Kidney epithelial cell (primary cell): Measurements from ENCODE around the gene HYOU1. TPM values are rescaled to one million over a fixed set of nuclear protein-coding genes. Genes with fewer than 3 reads are reported as not detected.

ENCODE experiments used
- DNase-seq: peaks from one replicate; pipeline ENCODE4 v3.0.0-alpha.2; 2010; ENCODE audit warnings: low read depth
- H3K27me3 ChIP-seq: 2 replicates; pipeline ENCODE4 v1.6.0; 2011; ENCODE audit warnings: low read length; ENCODE audit not compliant: control insufficient read depth, insufficient read depth
- H3K36me3 ChIP-seq: 2 replicates; pipeline ENCODE4 v1.5.1; 2011; ENCODE audit warnings: low read length; ENCODE audit not compliant: control insufficient read depth, insufficient read depth
- H3K4me3 ChIP-seq: 2 replicates; pipeline ENCODE4 v1.5.1; 2011; ENCODE audit warnings: low read depth, mild to moderate bottlenecking, control low read depth, low read length
- total RNA-seq: library from RNA; depleted of rRNA; stranded (reverse); fragments of >200 nt; gene quantifications from 2 replicates; pipeline ENCODE4 v1.2.3, GENCODE V29; 2015
- TF ChIP-seq, protein P1 (sequence below): IDR thresholded peaks from 2 replicates; pipeline ENCODE4 v1.5.1; 2011; ENCODE audit warnings: mild to moderate bottlenecking, moderate library complexity, low read length, control low read depth, inconsistent platforms; ENCODE audit not compliant: insufficient read depth, poor library complexity, severe bottlenecking

HYOU1 gene
- total RNA-seq, 1 donor from 2014 or later = 303 TPM

DNA sequence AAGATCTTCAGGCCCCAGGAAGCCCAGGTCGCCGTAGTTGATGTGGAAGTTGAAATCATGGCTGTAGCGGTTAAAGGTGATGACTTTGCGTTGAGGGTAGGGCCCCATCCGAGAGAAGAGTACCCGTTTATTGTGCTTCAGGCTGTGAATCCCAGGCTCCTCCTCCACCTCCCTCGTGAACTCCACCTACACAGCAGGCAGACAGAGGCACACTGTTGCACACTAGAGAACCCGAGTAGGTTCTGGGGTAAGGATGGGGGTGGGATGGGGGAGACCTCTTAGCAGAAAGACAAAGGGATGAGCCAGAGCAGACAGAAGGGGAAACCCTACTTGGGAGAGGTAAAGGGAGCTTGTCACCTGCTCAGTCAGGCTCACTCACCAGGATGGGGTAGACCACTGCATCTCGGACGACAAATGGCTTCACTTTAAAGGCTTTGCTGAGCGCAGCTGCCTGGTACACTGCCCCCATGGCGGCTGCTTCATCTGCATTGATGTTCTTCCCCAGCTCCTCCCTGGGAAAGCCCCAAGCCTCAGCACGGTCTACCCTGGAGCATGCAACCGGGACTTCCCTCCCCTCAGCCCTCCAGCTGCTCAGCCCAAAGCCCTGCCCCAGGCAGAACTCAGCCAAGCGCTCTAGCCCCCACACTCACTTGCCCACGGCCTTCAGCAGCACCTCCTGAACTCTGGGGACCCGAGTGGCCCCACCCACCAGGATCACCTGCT, 5.4 kb downstream of the HYOU1 start:
- no peak for DNase-seq
- no peak overlapping the region for H3K4me3 ChIP-seq
- H3K27me3 ChIP-seq = no peaks in the 10 kb centered on the region
- H3K36me3 ChIP-seq = peaks cover 7% of the 10 kb centered on the region
- TF ChIP-seq, protein P1, sequence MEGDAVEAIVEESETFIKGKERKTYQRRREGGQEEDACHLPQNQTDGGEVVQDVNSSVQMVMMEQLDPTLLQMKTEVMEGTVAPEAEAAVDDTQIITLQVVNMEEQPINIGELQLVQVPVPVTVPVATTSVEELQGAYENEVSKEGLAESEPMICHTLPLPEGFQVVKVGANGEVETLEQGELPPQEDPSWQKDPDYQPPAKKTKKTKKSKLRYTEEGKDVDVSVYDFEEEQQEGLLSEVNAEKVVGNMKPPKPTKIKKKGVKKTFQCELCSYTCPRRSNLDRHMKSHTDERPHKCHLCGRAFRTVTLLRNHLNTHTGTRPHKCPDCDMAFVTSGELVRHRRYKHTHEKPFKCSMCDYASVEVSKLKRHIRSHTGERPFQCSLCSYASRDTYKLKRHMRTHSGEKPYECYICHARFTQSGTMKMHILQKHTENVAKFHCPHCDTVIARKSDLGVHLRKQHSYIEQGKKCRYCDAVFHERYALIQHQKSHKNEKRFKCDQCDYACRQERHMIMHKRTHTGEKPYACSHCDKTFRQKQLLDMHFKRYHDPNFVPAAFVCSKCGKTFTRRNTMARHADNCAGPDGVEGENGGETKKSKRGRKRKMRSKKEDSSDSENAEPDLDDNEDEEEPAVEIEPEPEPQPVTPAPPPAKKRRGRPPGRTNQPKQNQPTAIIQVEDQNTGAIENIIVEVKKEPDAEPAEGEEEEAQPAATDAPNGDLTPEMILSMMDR = no peak

DNA sequence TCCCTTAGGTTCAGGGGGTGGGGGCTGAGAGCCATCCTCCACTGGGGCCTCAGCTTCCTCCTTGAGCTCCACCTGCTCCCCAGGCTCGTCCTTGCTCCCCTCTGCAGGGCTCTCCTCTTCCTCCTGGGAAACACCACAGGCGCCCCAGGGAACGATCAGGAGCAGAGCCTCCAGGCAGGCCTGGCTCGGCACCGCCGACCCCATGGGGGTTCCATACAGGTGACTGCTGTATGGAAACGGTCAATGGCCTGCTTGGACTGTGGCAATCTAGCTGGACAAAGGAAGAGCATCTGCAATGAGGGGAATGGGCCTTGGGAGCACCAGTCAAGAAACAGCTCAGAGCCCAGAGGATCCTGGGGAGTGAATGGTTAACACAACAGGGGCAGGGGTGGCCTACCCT, 7.9 kb downstream of the HYOU1 start:
- TF ChIP-seq, protein P1 = no peak
- peaks cover 11% of the 10 kb centered on the region for H3K36me3 ChIP-seq
- H3K4me3 ChIP-seq = no peak overlapping the region
- no peak for DNase-seq
- H3K27me3 ChIP-seq = no peaks in the 10 kb centered on the region

DNA sequence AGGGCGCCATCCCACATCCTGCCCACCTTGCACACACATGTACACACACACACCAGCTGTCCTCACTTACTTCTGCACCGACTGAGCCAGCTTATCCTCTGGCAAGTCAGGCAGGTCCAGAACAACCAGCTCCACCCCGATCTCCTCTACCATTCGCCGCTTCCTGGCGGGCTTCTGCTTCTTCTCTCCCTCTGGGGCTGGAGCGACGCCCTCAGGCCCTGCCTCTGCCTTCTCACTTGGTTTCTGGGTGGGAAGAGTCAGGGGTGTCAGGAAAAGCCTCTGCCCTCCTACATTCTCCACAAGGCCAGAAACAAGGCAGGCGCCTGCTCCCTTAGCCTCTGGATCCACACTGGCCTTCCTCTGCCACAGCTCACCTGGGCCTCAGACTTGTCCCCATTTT, 8.4 kb downstream of the HYOU1 start:
- Histone ChIP-seq H3K27me3 (no peaks in the 10 kb centered on the region), H3K36me3 (peaks cover 11% of the 10 kb centered on the region), H3K4me3 (no peak overlapping the region)
- no peak for DNase-seq
- TF ChIP-seq, protein P1 = no peak

DNA sequence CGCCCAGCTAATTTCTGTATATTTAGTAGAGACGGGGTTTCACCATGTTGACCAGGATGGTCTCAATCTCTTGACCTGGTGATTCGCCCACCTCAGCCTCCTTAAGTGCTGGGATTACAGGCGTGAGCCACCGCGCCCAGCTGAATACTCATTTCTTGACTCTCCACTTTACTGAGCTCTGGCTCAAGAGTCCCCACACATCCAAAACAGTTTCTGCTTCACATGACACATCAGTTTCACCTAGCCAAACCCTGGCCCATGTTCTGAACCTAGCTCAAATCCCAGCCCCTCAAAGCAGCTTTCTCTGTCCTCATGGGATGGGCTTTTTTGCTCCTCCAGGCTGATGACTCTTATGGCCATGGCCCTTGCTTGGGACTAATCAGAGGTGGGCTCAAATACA, 9.8 kb downstream of the HYOU1 start:
- TF ChIP-seq, protein P1 = no peak
- Histone ChIP-seq H3K4me3 (no peak overlapping the region), H3K36me3 (peaks cover 11% of the 10 kb centered on the region), H3K27me3 (no peaks in the 10 kb centered on the region)
- DNase-seq = no peak

DNA sequence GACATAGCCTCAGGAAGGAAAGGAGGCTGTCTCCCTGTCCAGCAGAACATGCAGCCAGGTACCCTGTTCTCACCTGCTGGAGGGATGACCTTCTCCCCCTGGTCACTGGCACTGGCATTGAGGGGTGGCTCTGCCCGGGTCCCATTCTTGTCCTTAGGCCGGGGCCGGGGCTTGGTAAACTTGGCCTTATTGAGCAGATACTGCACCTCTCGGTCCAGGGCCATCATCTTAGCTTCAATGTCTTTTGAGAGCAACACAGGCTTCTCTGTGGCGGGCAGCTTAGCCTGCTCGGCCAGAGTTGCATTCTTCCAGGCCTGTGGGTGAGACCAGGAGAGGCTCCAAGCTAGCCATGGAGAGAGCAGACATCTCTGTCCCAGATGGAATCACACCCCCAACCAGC, 10.5 kb downstream of the HYOU1 start:
- no peaks in the 10 kb centered on the region for H3K27me3 ChIP-seq
- peaks cover 10% of the 10 kb centered on the region for H3K36me3 ChIP-seq
- TF ChIP-seq, protein P1 = no peak
- H3K4me3 ChIP-seq = no peak overlapping the region
- DNase-seq = no peak

DNA sequence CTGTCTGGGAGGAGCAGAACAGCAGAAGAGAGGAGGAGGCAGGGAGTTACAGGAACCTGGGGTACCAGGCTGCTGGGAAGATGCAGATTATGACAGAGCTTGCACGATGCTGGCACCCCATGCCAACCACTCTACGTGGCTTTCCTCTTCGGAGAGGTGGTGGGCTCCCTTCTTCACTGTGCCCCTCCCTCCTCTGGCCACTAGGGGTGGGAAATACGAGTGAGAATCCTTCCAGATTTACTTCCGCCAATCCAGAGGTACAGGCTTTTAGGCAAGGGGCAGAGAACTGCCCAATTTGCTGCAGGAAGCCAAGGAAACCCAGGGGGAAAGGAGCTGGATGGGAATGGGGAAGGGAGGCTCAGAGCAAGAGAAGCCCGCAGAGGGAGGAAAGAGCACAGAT, 12.3 kb downstream of the HYOU1 start:
- peaks cover 10% of the 10 kb centered on the region for H3K36me3 ChIP-seq

More for the DNA sequence above, 12.3 kb downstream of the HYOU1 start:
- no peaks in the 10 kb centered on the region for H3K27me3 ChIP-seq
- TF ChIP-seq, protein P1 = peak; percentile 15
- no peak overlapping the region for H3K4me3 ChIP-seq
- no peak for DNase-seq
